ENCODE measurements around the gene TRIL.

The TRIL gene, protein sequence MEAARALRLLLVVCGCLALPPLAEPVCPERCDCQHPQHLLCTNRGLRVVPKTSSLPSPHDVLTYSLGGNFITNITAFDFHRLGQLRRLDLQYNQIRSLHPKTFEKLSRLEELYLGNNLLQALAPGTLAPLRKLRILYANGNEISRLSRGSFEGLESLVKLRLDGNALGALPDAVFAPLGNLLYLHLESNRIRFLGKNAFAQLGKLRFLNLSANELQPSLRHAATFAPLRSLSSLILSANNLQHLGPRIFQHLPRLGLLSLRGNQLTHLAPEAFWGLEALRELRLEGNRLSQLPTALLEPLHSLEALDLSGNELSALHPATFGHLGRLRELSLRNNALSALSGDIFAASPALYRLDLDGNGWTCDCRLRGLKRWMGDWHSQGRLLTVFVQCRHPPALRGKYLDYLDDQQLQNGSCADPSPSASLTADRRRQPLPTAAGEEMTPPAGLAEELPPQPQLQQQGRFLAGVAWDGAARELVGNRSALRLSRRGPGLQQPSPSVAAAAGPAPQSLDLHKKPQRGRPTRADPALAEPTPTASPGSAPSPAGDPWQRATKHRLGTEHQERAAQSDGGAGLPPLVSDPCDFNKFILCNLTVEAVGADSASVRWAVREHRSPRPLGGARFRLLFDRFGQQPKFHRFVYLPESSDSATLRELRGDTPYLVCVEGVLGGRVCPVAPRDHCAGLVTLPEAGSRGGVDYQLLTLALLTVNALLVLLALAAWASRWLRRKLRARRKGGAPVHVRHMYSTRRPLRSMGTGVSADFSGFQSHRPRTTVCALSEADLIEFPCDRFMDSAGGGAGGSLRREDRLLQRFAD

GRCh38 chr7:28958235-28958979 is at the start of gene TRIL:
Gene TRIL (minus strand): TSS chr7:28958330. CDS start chr7:28958046, 284 bp downstream.
- DNase-seq (ENCODE audit: low read depth), result no peak

DNA sequence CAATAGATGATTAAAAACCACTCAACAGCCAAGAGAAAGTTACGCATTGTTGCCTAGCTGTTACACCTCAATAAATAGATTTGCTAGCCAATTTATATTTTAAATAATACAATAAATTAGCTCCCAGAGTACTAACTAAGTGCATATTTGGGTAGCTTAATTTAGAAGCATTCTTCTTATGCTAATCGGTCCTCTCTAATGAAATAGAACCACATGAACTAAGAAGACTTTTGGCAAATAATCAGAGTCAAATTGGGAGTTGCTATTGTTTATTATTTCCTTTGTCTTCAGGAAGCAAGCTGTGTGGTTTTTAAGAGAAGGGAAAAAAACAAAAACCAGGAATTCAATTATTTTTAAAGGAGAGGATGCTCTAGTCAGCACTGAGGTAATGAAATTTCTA is 49.0 kb upstream of the TRIL start:
- DNase-seq (ENCODE audit: low read depth), result no peak

GRCh38 chr7:29005829-29006228 is 47.7 kb upstream of the TRIL start:
- DNase-seq (ENCODE audit: low read depth), result no peak

DNA sequence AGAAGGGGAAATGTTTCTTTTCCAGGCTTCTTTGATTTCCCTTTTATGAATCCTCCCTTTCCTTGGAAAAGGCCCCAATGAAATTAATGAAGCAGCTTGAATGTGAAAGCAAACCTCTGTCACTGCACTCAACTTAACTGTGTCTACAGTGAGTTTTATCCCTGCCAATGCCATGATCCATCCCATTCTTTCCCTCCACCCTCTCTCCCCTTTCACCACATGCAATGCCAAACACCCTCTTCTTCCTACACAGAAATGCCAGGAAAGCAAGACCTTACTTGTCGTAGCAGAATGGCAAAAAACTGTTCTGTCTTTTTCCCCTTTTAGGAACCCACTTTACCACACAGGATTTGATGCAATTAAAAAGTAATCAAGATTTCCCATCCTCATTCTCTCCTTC is 47.3 kb upstream of the TRIL start:
- no peak for DNase-seq (ENCODE audit: low read depth)

GRCh38 chr7:29003703-29004102 is 45.6 kb upstream of the TRIL start:
- no peak for DNase-seq (ENCODE audit: low read depth)

GRCh38 chr7:29000717-29001076 is 42.6 kb upstream of the TRIL start:
- no peak for DNase-seq (ENCODE audit: low read depth)

DNA sequence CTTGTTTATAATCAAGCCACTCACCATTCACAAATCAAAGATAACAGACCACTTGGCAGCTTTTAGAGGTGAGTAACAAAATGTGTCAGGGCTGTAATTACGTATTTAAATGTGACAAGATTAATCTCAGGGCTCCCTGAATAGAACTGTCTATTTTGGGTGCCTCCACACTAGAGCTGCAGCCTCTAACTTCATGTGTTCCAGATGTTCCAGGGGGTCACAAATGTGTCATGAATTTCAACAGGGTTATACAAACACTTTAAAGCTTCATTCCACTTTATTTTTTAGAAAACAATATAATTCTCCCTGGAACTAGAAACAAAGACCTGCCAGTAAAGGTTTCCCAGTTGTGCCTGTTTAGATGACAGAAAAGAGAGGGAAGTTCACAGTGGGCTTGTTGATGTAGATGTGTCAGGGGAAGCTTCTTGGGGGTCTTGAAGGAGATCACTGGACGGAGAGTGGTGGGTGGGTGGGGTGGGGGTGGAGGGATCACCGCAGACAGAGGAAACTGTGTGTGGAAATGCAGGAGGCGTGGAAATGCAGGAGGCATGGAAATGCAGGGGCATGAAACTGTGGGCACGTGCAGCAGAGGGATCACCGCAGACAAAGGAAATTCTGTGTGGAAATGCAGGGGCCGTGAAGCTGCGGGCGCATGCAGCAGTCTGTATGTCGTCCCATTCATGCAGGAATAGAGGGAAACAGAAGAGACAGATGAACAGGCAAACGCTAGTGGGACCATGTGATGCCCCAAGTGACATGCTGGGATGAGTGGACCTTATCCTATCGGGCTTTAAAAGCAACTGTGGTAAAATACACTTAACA is 42.0 kb upstream of the TRIL start:
- DNase-seq (ENCODE audit: low read depth), result no peak

DNA sequence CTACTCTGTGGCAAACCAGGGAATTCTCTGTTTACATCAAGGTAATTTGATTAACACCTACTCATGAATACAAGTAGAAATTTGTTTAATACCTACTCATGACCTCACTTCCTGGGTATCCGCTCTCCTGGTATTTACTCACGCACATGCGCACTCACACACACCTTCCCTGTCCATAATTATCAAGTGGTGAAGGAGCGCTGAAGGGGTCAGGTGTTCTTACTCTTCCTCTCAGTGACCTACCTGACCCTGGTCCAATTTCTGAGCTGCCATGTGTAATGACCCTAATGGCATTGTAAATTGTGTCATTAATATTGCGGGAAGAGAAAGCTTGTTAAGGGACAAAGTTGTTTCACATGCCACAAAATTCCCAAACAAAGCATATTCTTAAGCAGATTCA is 41.3 kb upstream of the TRIL start:
- no peak for DNase-seq (ENCODE audit: low read depth)

DNA sequence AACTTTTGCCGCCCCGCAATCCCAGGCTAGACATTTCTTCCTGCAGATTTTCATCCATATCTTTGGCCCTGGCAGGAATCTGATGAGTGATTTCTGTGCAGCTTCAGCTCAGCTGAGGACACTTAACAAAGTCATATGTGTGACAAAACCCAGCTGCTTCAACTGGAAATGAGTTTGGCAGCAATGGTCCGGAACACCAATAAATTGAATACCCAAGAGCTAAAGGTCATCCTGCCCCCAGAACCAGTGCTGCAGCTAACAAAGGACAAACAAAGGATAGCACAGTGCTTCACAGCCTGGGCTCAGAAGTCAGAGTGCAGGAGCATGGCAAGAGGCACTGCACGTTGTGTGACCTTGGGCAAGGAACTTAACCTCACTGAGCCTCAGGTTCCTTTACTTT is 40.0 kb upstream of the TRIL start:
- DNase-seq (ENCODE audit: low read depth), result no peak

DNA sequence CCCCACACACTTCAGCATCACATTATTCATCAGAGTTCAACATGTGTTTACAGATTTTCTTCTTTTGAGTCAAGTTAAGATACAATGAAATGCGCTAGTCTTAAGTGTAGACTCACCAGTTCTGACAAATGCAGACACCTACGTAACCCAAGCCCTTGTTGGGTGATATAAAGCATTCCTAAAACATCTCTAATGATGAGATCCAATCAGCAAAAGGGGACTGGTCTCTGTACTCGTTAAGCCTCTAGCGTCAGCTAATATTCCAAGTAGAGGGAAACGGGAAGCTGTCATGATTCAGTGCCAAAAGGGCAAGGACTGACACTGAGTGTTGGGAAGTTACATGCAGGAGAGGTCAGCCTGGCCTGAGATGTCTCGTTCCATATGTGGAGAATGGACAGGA is 38.7 kb upstream of the TRIL start:
- no peak for DNase-seq (ENCODE audit: low read depth)

DNA sequence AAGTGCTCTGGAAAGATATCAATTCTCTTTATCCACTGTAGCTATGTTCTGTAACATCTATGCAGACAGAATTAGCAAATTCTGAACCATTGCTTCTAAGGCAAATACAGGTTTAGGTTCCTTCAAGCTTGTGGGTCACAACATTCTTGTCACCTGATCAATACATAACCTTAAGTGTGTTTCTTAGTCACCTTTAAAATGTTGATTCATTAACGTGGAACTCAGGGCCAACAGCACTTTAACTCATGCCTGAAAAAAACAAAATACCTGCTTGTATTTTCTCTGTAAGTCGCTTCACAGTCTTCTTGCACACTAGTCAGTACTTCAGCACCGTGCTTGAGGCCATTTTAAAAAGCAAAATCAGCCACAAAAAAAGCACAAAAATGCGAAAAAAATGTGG is 35.2 kb upstream of the TRIL start:
- no peak for DNase-seq (ENCODE audit: low read depth)

DNA sequence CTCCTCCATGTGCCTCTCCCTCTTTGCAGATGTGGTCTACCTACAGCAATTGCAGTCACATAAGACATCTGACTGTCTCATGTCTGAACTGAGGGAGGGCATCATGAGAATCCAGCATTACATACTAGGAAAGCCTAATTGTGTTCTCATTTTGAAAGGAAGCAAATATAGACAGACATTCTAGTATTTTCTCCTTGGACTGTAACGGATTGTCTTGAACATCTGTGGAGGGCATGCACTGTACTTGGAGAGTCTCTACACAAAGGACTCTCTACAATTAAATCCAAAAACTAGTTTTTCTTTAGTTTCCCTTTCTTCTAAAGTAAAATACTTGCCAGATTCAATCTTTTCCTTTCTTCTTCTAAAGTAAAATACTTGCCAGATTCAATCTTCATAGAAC is 34.7 kb upstream of the TRIL start:
- no peak for DNase-seq (ENCODE audit: low read depth)

- DNase-seq (ENCODE audit: low read depth), result no peak
These were observed 32.2 kb upstream of the TRIL start for GRCh38 chr7:28990200-28990960.

DNA sequence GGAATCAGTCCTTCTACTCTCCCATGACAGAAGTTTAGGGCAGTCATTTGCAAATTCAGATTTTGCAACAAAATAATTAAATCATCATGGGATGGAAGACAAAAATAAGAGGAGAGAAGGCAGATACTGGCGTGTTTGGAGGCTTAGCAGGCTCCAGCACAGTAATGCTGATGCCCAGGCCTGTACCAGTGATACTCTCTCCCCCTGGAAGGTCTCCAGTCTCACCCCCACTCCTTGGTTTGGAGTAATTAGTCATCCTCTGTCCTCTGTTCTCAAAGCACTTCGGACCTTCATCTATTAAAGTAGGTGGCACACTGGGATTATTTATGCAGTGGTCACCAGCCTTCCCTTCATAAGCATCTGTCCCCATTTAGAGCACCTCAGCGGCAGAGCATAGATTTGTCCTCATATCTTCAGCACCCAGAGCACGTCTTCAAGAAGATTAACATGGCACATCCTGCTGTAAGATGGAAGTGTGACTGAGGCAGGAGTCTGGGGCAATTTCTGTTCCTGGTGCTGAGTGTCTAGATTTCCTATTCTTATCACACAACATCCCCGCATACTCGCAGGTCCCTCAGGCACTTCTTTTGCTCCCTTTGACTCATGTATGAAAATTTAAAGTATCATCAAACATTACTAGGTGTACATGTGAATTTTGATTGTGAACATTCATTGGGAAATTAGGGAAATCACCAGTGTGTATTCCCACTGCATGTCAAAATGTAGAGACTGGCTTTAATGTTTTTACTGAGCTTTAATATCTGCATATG is 31.3 kb upstream of the TRIL start:
- no peak for DNase-seq (ENCODE audit: low read depth)

DNA sequence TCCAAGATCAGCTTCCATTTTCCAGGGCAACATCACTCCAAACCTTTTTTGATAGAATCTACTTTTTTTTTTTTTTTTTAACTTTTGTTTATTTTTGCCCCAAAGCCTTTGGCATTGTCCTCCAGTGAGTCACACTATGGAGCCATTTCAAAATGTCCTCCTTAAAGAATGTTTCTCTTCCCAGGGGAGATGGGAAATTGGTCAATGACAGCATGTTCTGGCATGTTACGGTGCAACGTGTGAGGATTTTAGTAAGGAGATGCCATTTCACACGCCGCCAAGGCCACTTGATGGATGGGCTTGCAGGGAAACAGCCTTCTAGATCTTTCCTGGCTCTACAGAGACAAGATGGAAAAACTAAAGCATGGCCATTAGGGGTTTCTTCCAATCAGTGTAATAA is 30.7 kb upstream of the TRIL start:
- no peak for DNase-seq (ENCODE audit: low read depth)

GRCh38 chr7:28988091-28988490 is 30.0 kb upstream of the TRIL start:
- no peak for DNase-seq (ENCODE audit: low read depth)

- no peak for DNase-seq (ENCODE audit: low read depth)
These were observed 28.6 kb upstream of the TRIL start for GRCh38 chr7:28986765-28987110.

- DNase-seq (ENCODE audit: low read depth), result no peak
These were observed 28.1 kb upstream of the TRIL start for GRCh38 chr7:28986028-28986764.

DNA sequence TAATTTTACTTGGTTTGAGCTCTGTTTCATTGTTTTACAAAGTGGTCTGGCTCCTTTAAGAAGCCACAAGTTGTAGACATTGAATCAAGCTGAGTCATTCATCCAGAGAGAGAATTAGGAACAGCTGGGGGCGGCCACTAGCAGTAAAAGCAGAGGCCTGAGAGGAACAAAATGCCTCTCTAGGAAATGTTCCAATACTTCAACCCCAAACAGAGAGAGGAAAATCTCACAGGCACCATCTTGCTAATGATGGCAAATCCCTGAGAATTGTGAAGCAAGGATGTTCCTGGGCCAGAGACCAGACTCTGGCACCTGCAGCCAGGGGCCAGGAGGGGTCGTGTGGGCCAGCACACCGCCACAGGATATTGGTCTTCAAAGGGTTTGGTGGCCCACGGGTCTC is 26.5 kb upstream of the TRIL start:
- no peak for DNase-seq (ENCODE audit: low read depth)

DNA sequence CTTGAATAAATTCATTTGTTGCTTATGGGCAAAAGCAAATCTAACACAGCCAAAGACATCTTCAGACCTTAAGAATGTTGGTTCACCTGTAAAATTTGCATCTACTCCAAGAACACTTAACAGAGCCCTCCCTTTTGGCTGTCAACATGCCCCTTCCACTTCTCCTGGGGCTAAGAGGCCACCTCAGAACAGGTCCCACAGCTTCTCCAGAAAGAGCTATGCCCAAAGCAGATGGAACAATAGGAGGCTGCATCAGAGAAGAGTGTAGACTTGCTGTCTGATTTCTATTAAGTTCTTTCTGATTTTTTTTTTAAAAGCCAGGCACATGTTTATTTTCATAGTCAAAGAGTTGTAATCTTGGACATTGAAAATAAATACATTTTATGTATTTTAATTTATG is 26.1 kb upstream of the TRIL start:
- DNase-seq (ENCODE audit: low read depth), result no peak

All from activated T-helper 9 cell treated with anti-CD3 and anti-CD28 coated beads, Interleukin-2, amount 50 U/mL, for 16 hours (primary cell).